A673 (cell line): ENCODE results near the gene SPATA9.

Source experiments
- CTCF ChIP-seq: fragments of 300-800, 200-600 bp; sonication (generic); conservative IDR thresholded peaks from 2 replicates; pipeline ENCODE4 v1.5.1; 2017; ENCODE audit warnings: low read depth, mild to moderate bottlenecking, antibody characterized with exemption, low read length, moderate library complexity, mixed read lengths
- EZH2 ChIP-seq: fragments of 200-600 bp; sonication (generic); IDR thresholded peaks from 2 replicates; pipeline ENCODE4 v1.6.1; 2017; ENCODE audit warnings: borderline replicate concordance, low read depth, mild to moderate bottlenecking, mixed read lengths, antibody characterized with exemption, low read length; ENCODE audit not compliant: poor library complexity, severe bottlenecking

- TF ChIP-seq EZH2 (no peak), CTCF (no peak)
These were observed 29.7 kb upstream of the SPATA9 start for GRCh38 chr5:95712347-95712958.
